Gastroesophageal sphincter (tissue), 4 donors: Measurements from ENCODE around the gene RBM14. TPM values are rescaled to one million over a fixed set of nuclear protein-coding genes. Genes with fewer than 3 reads are reported as not detected.
"Not testable (repeated sequence)": the region's sequence is repeated elsewhere in the genome, so short reads cannot be mapped to it uniquely, and the experiment has no call there.

Experiments used
- ATAC-seq: fragments of 150-250 bp; one replicate; pipeline ENCODE4 v1.9.1; 2016; ENCODE audit warnings: mild to moderate bottlenecking, moderate library complexity
- H3K27ac ChIP-seq, 4 donors: fragments of 200-600 bp; sonication (generic) in 3 of 4; 1 replicate in 3 of 4; 2 replicates in 1 of 4; pipeline ENCODE4 v1.5.1; 2016 to 2019
- H3K27me3 ChIP-seq: fragments of 200-600 bp; sonication (generic); one replicate; pipeline ENCODE4 v1.5.1; 2019
- H3K36me3 ChIP-seq, 2 donors: fragments of 200-600 bp; sonication (generic); one replicate each; pipeline ENCODE4 v1.5.1; 2019; ENCODE audit warnings: control low read depth in 1 of 2
- H3K4me1 ChIP-seq, 3 donors: fragments of 200-600 bp; sonication (generic); 1 replicate in 2 of 3; 2 replicates in 1 of 3; pipeline ENCODE4 v1.5.1; 2016 to 2019; ENCODE audit warnings: control low read depth in 2 of 3
- H3K4me3 ChIP-seq, 2 donors: fragments of 200-600 bp; sonication (generic); one replicate each; pipeline ENCODE4 v1.5.1; 2019; ENCODE audit warnings: mild to moderate bottlenecking in 1 of 2, moderate library complexity in 1 of 2
- H3K9me3 ChIP-seq, 3 donors: fragments of 200-600 bp; sonication (generic); one replicate each; pipeline ENCODE4 v1.5.1; 2017 to 2019; ENCODE audit warnings: control low read depth in 2 of 3
- EP300 ChIP-seq: sonication (generic); formaldehyde crosslinking; IDR thresholded peaks from one replicate; pipeline ENCODE4 v1.6.1; 2017; ENCODE audit warnings: antibody characterized with exemption, mild to moderate bottlenecking
- POLR2A ChIP-seq, 2 donors: fragments of 450-650 bp; IDR thresholded peaks; one replicate each; pipeline ENCODE4 v1.6.1; 2017; ENCODE audit warnings: antibody characterized with exemption in 2 of 2, mild to moderate bottlenecking in 2 of 2, moderate library complexity in 1 of 2
- POLR2AphosphoS5 ChIP-seq: sonication (generic); formaldehyde crosslinking; IDR thresholded peaks from one replicate; pipeline ENCODE4 v1.6.1; 2017; ENCODE audit warnings: antibody characterized with exemption
- WGBS, 2 donors: methylation state at CpG; one replicate each; pipeline ENCODE4 v1.1.5; 2018; ENCODE audit warnings: low coverage in 1 of 2; 5-methylcytosine and 5-hydroxymethylcytosine counted together
- total RNA-seq, 4 donors: library from RNA; depleted of rRNA; stranded (reverse); fragments of >200 nt; gene quantifications; one replicate each; pipeline ENCODE4 v1.1.0, GENCODE V29; 2016
- TF ChIP-seq, protein P1 (sequence below), 4 experiments: fragments of 200-600 bp in 2 of 4; fragments of 450-650 bp in 2 of 4; sonication (generic) in 1 of 4; IDR thresholded peaks; one replicate each; pipeline ENCODE4 v1.5.1; 2017 to 2019; ENCODE audit warnings: antibody characterized with exemption in 4 of 4, mild to moderate bottlenecking in 2 of 4, moderate library complexity in 2 of 4

Gene RBM14
- total RNA-seq, 4 donors from 2014 or later = 25.6 to 66.6 (median 42.5) TPM

- whole genome bisulfite sequencing, 2 donors = 57 to 71% methylated on average over 2 to 5 of the region's 5 CpGs
- no peak for TF ChIP-seq POLR2A (IDR thresholded peaks at IDR 0.05)
- TF ChIP-seq, protein P1, sequence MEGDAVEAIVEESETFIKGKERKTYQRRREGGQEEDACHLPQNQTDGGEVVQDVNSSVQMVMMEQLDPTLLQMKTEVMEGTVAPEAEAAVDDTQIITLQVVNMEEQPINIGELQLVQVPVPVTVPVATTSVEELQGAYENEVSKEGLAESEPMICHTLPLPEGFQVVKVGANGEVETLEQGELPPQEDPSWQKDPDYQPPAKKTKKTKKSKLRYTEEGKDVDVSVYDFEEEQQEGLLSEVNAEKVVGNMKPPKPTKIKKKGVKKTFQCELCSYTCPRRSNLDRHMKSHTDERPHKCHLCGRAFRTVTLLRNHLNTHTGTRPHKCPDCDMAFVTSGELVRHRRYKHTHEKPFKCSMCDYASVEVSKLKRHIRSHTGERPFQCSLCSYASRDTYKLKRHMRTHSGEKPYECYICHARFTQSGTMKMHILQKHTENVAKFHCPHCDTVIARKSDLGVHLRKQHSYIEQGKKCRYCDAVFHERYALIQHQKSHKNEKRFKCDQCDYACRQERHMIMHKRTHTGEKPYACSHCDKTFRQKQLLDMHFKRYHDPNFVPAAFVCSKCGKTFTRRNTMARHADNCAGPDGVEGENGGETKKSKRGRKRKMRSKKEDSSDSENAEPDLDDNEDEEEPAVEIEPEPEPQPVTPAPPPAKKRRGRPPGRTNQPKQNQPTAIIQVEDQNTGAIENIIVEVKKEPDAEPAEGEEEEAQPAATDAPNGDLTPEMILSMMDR (IDR thresholded peaks at IDR 0.05) = no peak
- TF ChIP-seq POLR2AphosphoS5 = no peak
- TF ChIP-seq EP300 = no peak
- no peak overlapping the region for H3K4me3 ChIP-seq
These were observed 46.2 kb upstream of the RBM14 start for GRCh38 chr11:66570079-66570849.

GRCh38 chr11:66570850-66571180 lies 45.6 kb upstream of the RBM14 start:
- WGBS, 2 donors = 79 to 81% methylated on average over 2 of the region's 2 CpGs
- H3K4me1 ChIP-seq = peaks cover 0 to 23% (median 9%) of the 10 kb centered on the region in 3 donors
- peaks cover 0 to 15% of the 10 kb centered on the region in 2 donors for H3K36me3 ChIP-seq
- H3K9me3 ChIP-seq = no peaks in the 10 kb centered on the region
- no peak overlapping the region for H3K27ac ChIP-seq
- no peak for ATAC-seq
- H3K4me3 ChIP-seq = no peak overlapping the region
- H3K27me3 ChIP-seq = peaks cover 3% of the 10 kb centered on the region
- TF ChIP-seq, protein P1 (IDR thresholded peaks at IDR 0.05) = no peak

More at GRCh38 chr11:66570079-66570849, 46.2 kb upstream of the RBM14 start:
- H3K4me1 ChIP-seq = peaks cover 0 to 23% (median 9%) of the 10 kb centered on the region in 3 donors
- H3K9me3 ChIP-seq = no peaks in the 10 kb centered on the region
- no peak for ATAC-seq
- peaks cover 3% of the 10 kb centered on the region for H3K27me3 ChIP-seq
- H3K36me3 ChIP-seq = peaks cover 0 to 21% of the 10 kb centered on the region in 2 donors
- H3K27ac ChIP-seq = no peak overlapping the region

DNA sequence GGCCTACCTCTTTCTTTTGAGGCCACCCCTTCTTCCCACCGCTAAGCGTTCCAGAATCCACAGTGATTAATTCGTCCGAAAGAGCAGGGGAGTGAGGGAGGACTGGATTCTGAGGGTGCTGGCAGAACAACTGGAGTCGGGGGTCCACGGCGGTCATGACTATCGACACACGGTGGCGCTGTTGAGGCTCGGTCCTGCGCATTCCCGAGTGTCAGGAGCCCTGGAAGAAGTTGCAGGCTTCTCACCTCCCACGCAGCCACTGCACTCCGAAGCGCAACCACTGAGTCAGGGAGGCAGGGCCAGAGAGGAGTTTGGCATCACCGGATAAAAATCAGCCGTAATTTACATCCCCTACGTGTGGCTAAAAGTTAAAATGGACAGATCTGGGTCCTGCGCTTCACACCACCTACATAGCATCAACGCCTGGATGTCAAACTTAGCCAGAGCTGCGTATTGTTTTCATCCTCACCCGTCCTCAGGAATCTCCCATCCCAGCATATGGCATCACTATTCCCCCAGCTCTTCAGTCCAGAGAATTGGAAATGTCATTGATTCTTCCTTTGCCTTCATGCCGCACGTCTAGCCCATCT lies 37.3 kb upstream of the RBM14 start:
- 11 to 33% methylated on average over 12 to 21 of the region's 25 CpGs for WGBS, 2 donors
- H3K4me3 ChIP-seq = no peak overlapping the region
- ATAC-seq = peak; percentile 89

DNA sequence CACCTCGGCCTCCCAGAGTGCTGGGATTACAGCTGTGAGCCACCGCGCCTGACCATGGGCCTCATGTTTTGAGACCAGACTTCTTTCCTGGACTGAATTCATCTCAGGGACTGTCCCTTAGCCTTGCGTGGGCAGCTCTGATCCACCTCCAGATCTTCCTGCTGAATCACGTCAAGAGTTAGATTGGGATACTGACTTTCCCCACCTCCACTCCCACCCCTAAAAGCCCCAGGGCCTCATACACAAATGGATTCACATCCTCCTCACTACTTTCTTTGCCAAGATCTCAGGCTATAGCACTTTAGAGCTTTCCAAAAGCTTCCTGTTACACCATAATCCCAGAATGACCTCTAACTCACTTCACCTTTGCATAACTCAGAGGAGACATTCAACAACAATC lies 35.6 kb upstream of the RBM14 start:
- ATAC-seq = no peak
- Histone ChIP-seq H3K27me3 (no peaks in the 10 kb centered on the region), H3K27ac (no peak overlapping the region), H3K36me3 (no peaks in the 10 kb centered on the region), H3K4me3 (no peak overlapping the region), H3K4me1 (peaks cover 0 to 8% (median 0%) of the 10 kb centered on the region in 3 donors), H3K9me3 (peaks cover 0 to 11% (median 0%) of the 10 kb centered on the region in 3 donors)
- no peak for TF ChIP-seq POLR2A (IDR thresholded peaks at IDR 0.05)
- no peak for TF ChIP-seq EP300
- no peak for TF ChIP-seq POLR2AphosphoS5
- TF ChIP-seq, protein P1 (IDR thresholded peaks at IDR 0.05) = no peak
- WGBS, 2 donors = 44 to 60% methylated on average over 2 to 3 of the region's 5 CpGs

More for the DNA sequence above, 37.3 kb upstream of the RBM14 start:
- Histone ChIP-seq H3K9me3 (peaks cover 0 to 11% (median 0%) of the 10 kb centered on the region in 3 donors), H3K27ac (no peak overlapping the region), H3K27me3 (peaks cover 3% of the 10 kb centered on the region), H3K36me3 (no peaks in the 10 kb centered on the region), H3K4me1 (peaks cover 0 to 8% (median 0%) of the 10 kb centered on the region in 3 donors)
- TF ChIP-seq POLR2A (IDR thresholded peaks at IDR 0.05) (no peak), EP300 (no peak), POLR2AphosphoS5 (peak; percentile 22)
- TF ChIP-seq, protein P1 (IDR thresholded peaks at IDR 0.05) = peak; percentile 79 to 93 (median 90)

DNA sequence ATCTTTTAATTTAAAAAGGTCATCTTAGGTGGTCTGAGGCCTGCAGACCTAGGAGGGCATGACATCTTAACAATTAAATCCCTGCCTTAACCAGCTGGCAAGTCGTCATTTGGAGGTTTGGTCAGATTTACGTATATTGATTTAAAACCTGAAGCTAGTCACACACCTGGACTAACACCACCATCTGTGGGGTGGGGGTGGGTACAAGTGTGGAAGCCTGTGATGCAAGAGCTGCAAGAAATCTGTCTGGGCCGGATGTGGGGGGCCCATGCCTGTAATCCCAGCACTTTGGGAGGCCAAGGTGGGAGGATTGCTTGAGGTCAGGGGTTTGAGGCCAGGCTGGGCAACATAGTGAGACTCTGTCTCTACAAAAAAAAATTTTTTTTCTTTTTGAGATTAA lies 35.2 kb upstream of the RBM14 start:
- TF ChIP-seq, protein P1 (IDR thresholded peaks at IDR 0.05) = no peak
- WGBS, 2 donors = 82 to 86% methylated on average over 3 of the region's 3 CpGs
- Histone ChIP-seq H3K36me3 (no peaks in the 10 kb centered on the region), H3K4me1 (peaks cover 0 to 8% (median 0%) of the 10 kb centered on the region in 3 donors), H3K9me3 (peaks cover 0 to 11% (median 0%) of the 10 kb centered on the region in 3 donors), H3K4me3 (no peak overlapping the region), H3K27ac (no peak overlapping the region), H3K27me3 (no peaks in the 10 kb centered on the region)
- no peak for ATAC-seq

DNA sequence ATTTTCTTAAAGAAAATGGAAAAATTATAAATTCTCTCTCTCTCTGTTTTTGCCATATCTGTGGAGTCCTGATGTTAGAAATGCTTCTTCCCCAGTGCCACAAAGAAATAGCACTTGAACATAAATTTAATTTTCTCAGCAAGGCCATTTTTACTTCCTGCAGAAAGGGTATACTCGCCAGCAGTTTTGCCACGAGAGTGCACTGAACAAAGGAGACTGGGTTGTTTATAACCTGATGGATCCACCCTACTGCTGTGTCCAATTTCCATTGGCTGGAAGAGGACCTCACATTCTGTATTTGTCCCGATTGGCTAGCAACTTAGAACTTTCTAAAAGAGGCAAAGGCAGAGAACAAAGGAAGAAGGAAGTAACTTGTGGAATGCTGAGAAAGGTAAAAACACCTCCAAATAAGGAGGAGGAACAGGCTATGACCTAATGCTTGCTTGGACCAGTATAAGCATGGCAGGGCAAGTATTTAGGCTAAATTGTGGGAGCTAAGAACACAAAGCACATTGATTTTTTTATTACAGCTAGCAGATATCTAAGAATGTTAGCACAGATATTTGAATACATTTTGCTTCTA lies 33.8 kb upstream of the RBM14 start:
- WGBS, 2 donors = 83 to 94% methylated on average over 2 to 3 of the region's 3 CpGs
- not testable (repeated sequence) for ATAC-seq, H3K4me3 ChIP-seq, H3K27me3 ChIP-seq, H3K36me3 ChIP-seq, H3K4me1 ChIP-seq, H3K27ac ChIP-seq
- peaks cover 0 to 11% (median 0%) of the 10 kb centered on the region in 3 donors for H3K9me3 ChIP-seq

GRCh38 chr11:66585447-66585846 lies 31.0 kb upstream of the RBM14 start:
- H3K4me3 ChIP-seq, H3K27ac ChIP-seq, H3K4me1 ChIP-seq, H3K27me3 ChIP-seq, ATAC-seq, H3K36me3 ChIP-seq: not testable (repeated sequence)
- 83% methylated on average over 1 of the region's 1 CpG; no CpG with 5 or more reads in 1 of the 2 donors for WGBS, 2 donors
- H3K9me3 ChIP-seq = peaks cover 0 to 11% (median 0%) of the 10 kb centered on the region in 3 donors
